22Rv1 (cell line): Measurements from ENCODE around the gene NOP10.

Experiments used
- CTCF ChIP-seq: fragments of 450-650 bp; IDR thresholded peaks from 2 replicates; pipeline ENCODE4 v1.5.1; 2017; ENCODE audit warnings: mild to moderate bottlenecking
- ZFX ChIP-seq: fragments of 450-650 bp; IDR thresholded peaks from 2 replicates; pipeline ENCODE4 v1.6.1; 2017; ENCODE audit warnings: antibody characterized with exemption, borderline replicate concordance

- TF ChIP-seq CTCF (no peak), ZFX (no peak)
Measured at GRCh38 chr15:34359416-34359815, 16.5 kb upstream of the NOP10 start.
